ENCODE results near the gene MDFI.

The MDFI gene

GRCh38 chr6:41637194-41638001, 870 bp upstream of the MDFI start:
- peak overlapping the region; percentile 61 for H3K4me3 ChIP-seq (replicated peaks; ENCODE audit: low read depth, low read length)
- TF ChIP-seq CTCF (IDR thresholded peaks at IDR 0.05; ENCODE audit: low read length, missing control alignments): no peak
- DNase-seq (ENCODE audit: low read depth): no peak

DNA sequence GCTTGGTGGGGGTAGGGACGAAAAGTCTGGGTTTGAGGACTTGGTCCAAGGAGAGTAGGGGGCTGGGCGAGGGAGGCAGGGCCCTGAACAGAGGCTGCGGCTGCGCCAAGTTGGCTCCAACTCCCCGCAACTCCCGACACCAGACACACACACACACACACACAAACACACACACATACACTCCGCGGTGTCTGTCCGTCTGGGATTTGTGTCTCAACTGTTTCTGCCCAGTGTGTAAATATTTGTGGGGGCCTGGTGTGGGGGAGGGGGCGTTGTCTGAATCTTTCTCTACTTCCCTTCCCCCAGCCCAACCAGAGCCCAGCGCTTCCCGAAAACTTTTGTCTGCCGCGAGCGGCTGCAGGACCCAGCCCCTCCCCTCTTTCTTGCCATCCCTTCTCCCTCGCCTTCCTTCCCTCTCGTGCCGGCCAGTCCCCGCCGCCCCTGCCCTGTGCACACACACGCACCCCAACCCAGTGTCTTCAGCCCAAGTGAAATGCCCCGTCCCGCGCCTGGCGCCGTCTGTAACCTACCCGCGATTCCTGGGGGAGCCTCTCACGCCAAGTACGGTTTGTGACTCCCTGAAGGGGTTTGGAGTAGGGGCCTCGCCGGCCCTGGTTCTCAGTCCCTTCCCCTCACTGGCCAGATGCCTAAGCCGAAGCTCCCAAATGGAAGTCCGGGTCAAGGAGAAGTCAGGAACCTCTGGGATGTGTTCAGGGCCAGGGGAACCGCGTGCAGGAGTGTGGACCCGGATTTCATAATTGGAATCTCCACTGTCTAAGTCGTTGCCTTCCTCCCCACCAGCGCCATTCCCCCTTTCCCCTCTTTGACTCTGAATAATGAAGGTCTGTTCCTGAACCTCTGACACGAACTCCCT, 904 bp downstream of the MDFI start:
- TF ChIP-seq CTCF (IDR thresholded peaks at IDR 0.05; ENCODE audit: low read length, missing control alignments): no peak
- peak overlapping the region; percentile 61 for H3K4me3 ChIP-seq (replicated peaks; ENCODE audit: low read depth, low read length)
- peak; percentile 63 for DNase-seq (ENCODE audit: low read depth)

GRCh38 chr6:41639809-41640371, 1.6 kb downstream of the MDFI start:
- H3K4me3 ChIP-seq (replicated peaks; ENCODE audit: low read depth, low read length): peak overlapping the region; percentile 61
- no peak for DNase-seq (ENCODE audit: low read depth)
- no peak for TF ChIP-seq CTCF (IDR thresholded peaks at IDR 0.05; ENCODE audit: low read length, missing control alignments)

DNA sequence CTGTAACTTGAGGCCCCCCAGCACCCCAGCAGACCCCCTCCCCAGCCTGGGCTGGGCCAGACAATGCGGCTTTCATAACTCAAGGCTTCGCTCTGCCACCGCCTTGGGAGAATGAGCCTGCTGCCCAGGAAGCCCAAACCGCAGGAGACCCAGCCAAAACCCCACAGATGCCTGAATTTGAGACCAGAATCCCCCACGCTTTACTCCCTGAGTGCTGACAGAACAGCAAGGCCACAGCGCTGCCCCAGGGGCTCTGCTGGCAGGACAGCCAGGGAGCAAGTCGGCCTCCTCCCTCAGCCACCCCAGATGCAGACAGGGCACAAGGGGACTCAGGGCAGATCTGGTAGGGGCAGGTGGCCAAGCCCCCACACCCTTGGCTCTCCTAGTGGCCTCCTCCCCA, 2.2 kb downstream of the MDFI start:
- no peak for DNase-seq (ENCODE audit: low read depth)
- no peak overlapping the region for H3K4me3 ChIP-seq (replicated peaks; ENCODE audit: low read depth, low read length)
- TF ChIP-seq CTCF (IDR thresholded peaks at IDR 0.05; ENCODE audit: low read length, missing control alignments): no peak

DNA sequence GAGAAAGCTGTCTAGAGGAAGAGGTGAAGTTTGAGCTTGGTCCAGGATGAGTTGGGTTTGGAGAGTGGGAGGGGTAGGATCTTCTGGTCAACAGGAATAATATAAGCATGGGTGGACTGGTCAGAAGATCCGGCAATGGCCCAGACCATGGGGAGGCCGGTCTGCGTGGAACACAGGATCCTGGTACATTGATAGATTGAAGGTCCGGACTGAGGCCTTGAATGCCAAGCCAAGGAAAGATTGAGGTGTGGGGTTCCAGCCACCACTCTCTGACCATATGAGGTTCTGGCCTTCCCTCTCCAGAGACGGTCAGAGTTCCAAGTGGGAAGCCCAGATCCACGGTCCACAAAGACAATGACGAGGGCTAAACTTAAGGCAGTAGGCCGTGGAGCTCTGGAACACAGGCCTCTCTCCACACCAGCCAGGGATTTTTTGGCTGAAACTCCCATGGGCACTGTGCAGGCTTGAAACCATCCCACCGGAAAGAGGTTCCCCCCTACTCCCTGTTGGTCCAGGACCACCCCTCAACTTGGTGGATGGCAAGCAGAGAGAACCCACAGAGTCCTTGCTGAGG, 3.2 kb downstream of the MDFI start:
- no peak for DNase-seq (ENCODE audit: low read depth)
- no peak overlapping the region for H3K4me3 ChIP-seq (replicated peaks; ENCODE audit: low read depth, low read length)
- TF ChIP-seq CTCF (IDR thresholded peaks at IDR 0.05; ENCODE audit: low read length, missing control alignments): no peak

DNA sequence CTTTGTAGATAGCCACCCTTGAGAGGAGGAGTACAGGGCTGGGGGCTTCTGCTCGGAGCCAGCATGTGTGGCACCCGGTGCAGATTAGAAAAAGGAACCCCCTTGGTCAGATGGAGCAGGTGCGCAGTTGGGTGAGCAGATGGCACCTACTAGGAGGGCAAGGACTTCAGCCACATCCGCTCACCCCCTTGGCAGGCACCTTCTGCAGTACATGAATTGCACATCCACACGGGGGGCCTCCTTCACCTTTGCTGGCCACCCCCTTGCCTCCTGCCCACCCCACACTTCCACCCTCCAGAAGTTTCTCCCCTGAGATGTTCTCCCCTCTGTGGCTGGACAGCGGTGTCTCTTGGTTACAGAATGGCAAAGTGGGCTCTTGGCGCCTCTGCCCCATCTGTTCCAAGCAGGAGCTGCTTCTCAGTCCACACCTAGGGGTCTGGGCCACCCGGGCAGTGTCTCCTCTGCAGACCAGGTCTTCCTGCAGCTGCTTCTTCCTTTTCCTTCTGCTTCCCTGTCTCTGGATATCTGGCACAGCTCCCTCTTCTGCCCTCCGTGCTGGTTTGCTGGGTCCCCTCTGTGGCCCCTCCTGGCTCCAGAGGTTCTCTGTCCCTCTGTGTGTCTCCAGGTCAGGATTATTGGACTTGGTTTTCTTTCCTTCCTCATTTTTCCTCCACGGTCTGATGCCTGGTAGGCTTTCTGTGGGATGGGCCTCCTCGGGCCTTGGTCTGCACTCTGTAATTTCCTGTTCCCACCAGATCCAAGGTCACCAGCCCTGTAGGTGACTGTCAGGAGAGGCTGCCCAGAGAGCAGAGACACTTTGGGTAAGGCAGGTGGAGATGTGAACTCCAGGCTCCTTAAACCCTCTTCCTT, 4.1 kb downstream of the MDFI start:
- DNase-seq (ENCODE audit: low read depth): no peak
- H3K4me3 ChIP-seq (replicated peaks; ENCODE audit: low read depth, low read length): no peak overlapping the region

More for the DNA sequence above, 4.1 kb downstream of the MDFI start:
- TF ChIP-seq CTCF (IDR thresholded peaks at IDR 0.05; ENCODE audit: low read length, missing control alignments): no peak
